ENCODE data around the gene HM13. TPM values are rescaled to one million over a fixed set of nuclear protein-coding genes. Genes with fewer than 3 reads are reported as not detected.

Gene HM13
- total and polyA plus RNA-seq, 2 donors (not counting 3 experiments of a cell fraction or from before 2014, with no cell fraction given): 211 to 218 TPM

DNA sequence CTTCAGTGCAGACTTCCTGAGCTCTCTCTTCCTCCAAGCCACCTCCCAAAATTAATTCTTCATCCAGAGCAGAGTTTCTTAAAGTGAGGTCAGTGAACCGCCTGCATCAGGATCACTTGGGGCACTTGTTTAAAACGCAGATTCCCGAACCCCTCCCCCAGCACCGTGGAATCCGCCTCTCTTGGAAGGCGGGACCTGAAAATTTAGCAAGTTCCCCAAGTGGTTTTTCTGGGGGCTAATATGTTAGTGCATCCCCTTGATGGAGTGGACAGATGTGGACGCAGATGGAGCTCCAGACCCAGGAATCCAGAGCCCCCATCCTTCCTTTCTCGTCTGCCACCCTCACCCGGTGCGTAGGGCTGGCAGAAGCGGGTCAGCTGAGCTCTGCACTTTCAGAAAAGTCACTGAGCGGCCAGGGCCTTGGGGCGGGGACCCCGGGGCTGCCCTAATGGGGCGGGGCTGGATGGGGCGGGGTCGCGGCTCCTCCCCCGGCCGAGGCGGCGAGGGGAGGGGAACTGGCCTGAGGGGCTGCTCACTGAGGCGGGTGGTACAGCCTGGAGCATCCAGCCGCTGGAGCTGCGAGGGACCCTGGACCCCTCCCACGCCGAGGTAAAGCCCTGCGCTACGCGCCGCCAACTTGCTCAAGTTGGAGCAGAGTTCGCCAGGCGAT is 39.3 kb upstream of the HM13 start, which contains the start of the genes DEFB124 and REM1:
Gene DEFB124 (minus strand): TSS at position 370 of the 670 bp plus-strand sequence. CDS start 2,114 bp downstream, outside the sequence.
Gene REM1 (plus strand): TSS at position 531 of the 670 bp plus-strand sequence. CDS start 1,158 bp downstream, outside the sequence.
- dilution Hi-C loops (cut with MboI; ENCODE audit: extremely low pct_ligation_motif_present, low sequenced_read_pairs) (no loop called here), intact Hi-C loops (cut with micrococcal nuclease) (no loop called here)
- H3K4me3 ChIP-seq (replicated peaks in 1 of 3; ENCODE audit: insufficient read depth in 1 of 3, low read depth in 1 of 3, low read length in 3 of 3): peak within 1 kb of the TSS in 1 of 3 experiments; percentile 19
- H3K4me1 ChIP-seq (ENCODE audit: control insufficient read depth, extremely low read depth, insufficient read depth, low read length): peaks cover 2% of the 10 kb centered on the region
- no peak within 1 kb of the TSS for H3K4me2 ChIP-seq (ENCODE audit: insufficient read depth, low read length)
- FAIRE-seq: no peak
- H3K9ac ChIP-seq (replicated peaks; ENCODE audit: extremely low read depth, insufficient read depth, low read length): no peak within 1 kb of the TSS
- H4K20me1 ChIP-seq (replicated peaks; ENCODE audit: control insufficient read depth, extremely low read depth, insufficient read depth, low read length): no peaks in the 10 kb centered on the region
- DNase-seq (ENCODE audit: low read depth, low spot score): no peak
- POLR2A ChIA-PET: no interaction called here
- TF ChIP-seq, protein P1, sequence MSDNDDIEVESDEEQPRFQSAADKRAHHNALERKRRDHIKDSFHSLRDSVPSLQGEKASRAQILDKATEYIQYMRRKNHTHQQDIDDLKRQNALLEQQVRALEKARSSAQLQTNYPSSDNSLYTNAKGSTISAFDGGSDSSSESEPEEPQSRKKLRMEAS (IDR thresholded peaks at IDR 0.05; ENCODE audit: insufficient read depth, insufficient read length): no peak
- TF ChIP-seq JUN (IDR thresholded peaks at IDR 0.05; ENCODE audit: borderline replicate concordance, insufficient read depth, insufficient read length, low read depth): no peak
- no peak for TF ChIP-seq MYC (IDR thresholded peaks at IDR 0.05; ENCODE audit: low read depth, low read length)
- no peak for TF ChIP-seq POLR2A (IDR thresholded peaks at IDR 0.05; ENCODE audit: low read depth, low read length)
- TF ChIP-seq FOS (IDR thresholded peaks at IDR 0.05; ENCODE audit: borderline replicate concordance, insufficient read depth, low read length): no peak
- no peak for TF ChIP-seq EZH2 (IDR thresholded peaks at IDR 0.05; ENCODE audit: borderline replicate concordance, low read depth, low read length, severe bottlenecking)
- TF ChIP-seq GATA2 (IDR thresholded peaks at IDR 0.05; ENCODE audit: insufficient read depth, insufficient read length, low read depth, low read length): no peak
- TF ChIP-seq, protein P2, sequence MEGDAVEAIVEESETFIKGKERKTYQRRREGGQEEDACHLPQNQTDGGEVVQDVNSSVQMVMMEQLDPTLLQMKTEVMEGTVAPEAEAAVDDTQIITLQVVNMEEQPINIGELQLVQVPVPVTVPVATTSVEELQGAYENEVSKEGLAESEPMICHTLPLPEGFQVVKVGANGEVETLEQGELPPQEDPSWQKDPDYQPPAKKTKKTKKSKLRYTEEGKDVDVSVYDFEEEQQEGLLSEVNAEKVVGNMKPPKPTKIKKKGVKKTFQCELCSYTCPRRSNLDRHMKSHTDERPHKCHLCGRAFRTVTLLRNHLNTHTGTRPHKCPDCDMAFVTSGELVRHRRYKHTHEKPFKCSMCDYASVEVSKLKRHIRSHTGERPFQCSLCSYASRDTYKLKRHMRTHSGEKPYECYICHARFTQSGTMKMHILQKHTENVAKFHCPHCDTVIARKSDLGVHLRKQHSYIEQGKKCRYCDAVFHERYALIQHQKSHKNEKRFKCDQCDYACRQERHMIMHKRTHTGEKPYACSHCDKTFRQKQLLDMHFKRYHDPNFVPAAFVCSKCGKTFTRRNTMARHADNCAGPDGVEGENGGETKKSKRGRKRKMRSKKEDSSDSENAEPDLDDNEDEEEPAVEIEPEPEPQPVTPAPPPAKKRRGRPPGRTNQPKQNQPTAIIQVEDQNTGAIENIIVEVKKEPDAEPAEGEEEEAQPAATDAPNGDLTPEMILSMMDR (IDR thresholded peaks at IDR 0.05; ENCODE audit: extremely low read depth in 1 of 2, insufficient read depth in 1 of 2, low read depth in 1 of 2, low read length in 2 of 2): no peak
- TF ChIP-seq POLR2AphosphoS5 (IDR thresholded peaks at IDR 0.05; ENCODE audit: insufficient read depth, low read depth, low read length): no peak
- no peaks in the 10 kb centered on the region for H3K9me1 ChIP-seq (replicated peaks; ENCODE audit: control insufficient read depth, extremely low read depth, insufficient read depth, low read length)
- no TSS peak for BruUV-seq (replicated peaks)
- H3K9me3 ChIP-seq (replicated peaks; ENCODE audit: control insufficient read depth, insufficient read depth, low read length): no peaks in the 10 kb centered on the region
- no peak within 1 kb of the TSS for H3K27ac ChIP-seq (ENCODE audit: insufficient read depth, low read depth, low read length)
- H3K79me2 ChIP-seq (ENCODE audit: control insufficient read depth, insufficient read depth, low read length): no peaks in the 10 kb centered on the region
- peak within 1 kb of the TSS; percentile 23 for H2AFZ ChIP-seq (ENCODE audit: low read depth, low read length)
- CTCF ChIA-PET: interaction anchor here (0.6 to 2.8 kb wide), 3 partner anchors 15 to 30 kb away, joined by 3 to 26 read pairs (median 9); no protein-coding TSS in a partner anchor
- peaks cover 9 to 11% of the 10 kb centered on the region in 2 experiments for H3K27me3 ChIP-seq (ENCODE audit: control insufficient read depth in 2 of 2, insufficient read depth in 2 of 2, low read length in 2 of 2)
- H3K36me3 ChIP-seq (ENCODE audit: control insufficient read depth in 2 of 2, extremely low read depth in 1 of 2, insufficient read depth in 2 of 2, low read length in 2 of 2): no peaks in the 10 kb centered on the region

Data from endothelial cell of umbilical vein (primary cell).